GM18873 (cell line): ENCODE results near the gene GALNT13.

Source experiments
- ATAC-seq: cut with Tn5 transposase; IDR thresholded peaks from one replicate; pipeline ENCODE4 v1.9.1; 2021; ENCODE audit warnings: mild to moderate bottlenecking, moderate library complexity, moderate number of reproducible peaks; ENCODE audit not compliant: unreplicated experiment, low FRiP score

The GALNT13 gene

GRCh38 chr2:154203206-154203605 lies 331.5 kb downstream of the GALNT13 start:
- ATAC-seq = no peak

DNA sequence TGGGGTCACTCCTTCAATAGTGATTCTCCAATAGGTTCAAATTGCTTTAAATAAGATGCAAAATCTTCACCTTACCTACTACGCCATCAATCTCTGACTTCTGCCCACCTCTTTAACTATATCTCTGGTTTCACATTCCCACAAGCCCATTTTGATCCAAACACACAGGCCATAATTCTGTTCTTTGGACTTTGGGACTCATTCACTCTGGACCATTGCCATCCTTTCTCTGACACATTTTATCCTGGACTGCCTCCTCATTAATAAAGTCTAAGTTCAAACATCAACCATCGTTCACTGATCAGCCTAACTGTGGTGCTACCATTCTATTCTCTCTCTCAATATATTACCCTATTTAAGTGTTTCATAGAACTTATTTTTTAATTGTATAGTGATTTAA lies 332.2 kb downstream of the GALNT13 start:
- ATAC-seq = no peak

DNA sequence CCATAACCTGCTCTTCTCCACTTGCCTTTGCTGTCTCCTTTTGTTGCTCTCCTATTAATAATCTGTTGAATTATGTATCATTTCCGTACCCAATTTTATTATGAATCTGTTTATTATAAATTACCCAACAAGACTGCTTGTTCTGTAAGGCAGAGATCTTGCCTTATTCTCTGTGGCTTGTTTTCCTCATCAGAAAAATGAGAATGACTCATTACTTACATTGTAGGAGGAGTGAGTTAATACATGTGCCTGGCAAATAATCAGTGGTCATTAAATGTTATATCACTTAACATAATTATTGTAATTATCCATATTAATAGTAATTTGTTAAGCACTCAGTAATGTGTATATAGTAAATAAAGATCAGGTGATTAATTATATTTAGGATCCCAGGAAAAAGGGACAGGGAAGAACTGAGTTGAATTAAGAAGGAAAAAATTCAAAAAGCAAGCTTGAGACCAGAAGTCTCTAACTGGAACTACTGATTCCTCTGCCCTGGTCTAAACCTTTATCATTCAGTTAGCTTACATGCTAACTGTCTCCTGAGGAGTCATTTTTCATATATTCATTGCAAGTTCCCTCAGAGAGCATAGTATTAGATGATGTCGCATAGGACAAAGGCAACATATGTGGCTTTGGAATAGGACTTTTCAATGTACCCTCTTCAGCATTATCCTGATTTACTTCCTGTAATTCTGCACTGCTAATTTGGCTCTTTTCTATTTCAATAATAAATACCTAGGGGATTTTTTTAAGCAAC lies 335.7 kb downstream of the GALNT13 start:
- ATAC-seq = no peak

GRCh38 chr2:154223726-154224125 lies 352.0 kb downstream of the GALNT13 start:
- no peak for ATAC-seq

DNA sequence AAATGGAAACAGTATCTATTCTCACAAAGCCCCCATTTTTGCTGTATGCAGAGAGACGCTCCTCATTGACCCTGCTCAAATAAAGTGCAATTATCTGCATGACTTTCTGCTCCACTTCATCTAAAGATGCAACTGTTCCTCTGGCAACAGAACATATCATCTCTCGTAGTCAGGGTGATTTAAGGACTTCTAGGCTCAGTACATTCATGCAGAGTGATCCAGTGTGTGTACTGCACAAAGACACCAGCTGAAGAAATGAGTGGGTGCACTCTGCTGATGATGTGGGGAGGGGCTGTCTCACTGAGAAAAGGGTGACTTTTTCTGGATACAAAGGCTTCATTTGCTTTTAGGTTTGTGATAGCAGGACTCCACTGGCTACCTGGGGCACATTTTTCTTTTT lies 355.2 kb downstream of the GALNT13 start:
- ATAC-seq = no peak

GRCh38 chr2:154228566-154229280 lies 357.0 kb downstream of the GALNT13 start:
- no peak for ATAC-seq

DNA sequence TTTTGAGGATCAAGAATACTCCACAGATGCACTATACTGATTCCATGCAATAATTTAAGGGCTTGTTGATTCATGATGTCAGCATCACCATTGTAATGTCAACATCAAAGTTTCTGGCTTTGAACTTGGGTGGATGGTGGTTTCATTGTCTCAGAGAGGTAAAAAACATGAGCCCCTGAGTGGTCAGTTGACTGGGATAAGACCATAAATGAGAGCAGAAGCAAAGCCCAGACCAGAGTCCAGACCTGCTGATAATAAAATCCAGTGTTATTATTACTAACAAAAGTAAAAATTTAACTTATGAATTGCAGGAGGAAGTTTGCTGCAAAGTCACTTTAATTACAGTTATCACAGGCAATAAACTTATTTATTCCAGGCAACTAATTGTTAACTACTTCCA lies 358.2 kb downstream of the GALNT13 start:
- no peak for ATAC-seq

- no peak for ATAC-seq
Measured at GRCh38 chr2:154231021-154231420, 359.3 kb downstream of the GALNT13 start.

DNA sequence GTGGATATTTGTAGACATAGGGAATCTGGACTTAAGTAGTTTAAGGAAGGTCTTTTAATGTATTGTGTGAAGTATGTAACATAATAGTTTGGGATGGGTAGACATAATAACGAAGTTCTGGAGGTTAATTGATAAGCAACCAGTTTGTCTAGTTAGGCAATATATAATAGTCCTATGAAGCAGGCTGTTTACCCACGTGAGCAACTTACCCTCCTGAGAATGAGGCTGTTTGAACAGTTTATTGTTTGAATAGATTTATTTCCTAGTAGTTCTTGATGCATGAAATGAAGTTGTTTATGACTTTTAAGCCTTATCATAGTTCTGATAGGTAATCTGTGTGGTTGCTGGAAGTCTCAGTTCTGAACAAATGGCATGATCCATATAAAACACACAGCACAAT lies 361.5 kb downstream of the GALNT13 start:
- ATAC-seq = no peak

DNA sequence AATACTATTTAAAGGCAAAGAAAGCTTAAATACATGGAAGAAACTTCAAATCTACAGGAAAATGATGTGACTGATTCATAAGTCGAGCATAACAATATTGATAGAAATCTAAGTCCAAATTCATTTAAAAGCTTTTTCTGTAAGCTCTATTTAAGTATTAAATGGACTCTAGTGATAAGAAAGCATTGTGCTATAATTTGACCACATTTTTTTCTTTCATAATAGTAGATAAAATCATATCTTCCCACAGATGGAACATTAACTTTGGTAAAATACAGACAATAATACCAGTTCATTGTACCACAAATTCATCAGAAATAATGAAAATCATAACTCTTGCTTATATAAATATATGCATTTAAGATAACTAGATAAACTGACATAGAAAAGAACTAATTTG lies 366.5 kb downstream of the GALNT13 start:
- ATAC-seq = no peak

- no peak for ATAC-seq
Measured at GRCh38 chr2:154240316-154240715, 368.6 kb downstream of the GALNT13 start.

DNA sequence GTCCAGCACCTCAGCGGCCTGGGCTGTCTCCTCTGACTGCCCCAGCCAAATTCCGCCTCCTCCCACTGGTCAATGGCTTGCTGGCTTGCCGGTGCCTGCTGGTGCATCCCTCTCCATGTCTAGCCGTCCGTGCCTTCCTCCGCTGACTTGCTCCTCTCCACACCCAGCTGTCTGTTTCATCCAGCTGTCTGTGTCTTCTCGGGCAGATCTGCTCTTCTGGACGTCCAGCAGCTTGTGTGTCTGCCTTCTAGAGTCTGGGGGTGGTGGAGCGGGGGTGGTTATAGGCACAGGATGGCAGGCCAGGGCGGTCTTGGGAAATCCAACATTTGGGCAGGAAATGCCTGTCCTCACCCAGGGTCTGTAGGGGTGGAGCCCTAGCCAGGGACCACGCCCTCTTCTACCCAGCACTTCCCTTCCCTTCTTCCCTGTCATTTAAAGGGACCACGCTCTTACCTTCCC lies 369.2 kb downstream of the GALNT13 start:
- ATAC-seq = no peak

DNA sequence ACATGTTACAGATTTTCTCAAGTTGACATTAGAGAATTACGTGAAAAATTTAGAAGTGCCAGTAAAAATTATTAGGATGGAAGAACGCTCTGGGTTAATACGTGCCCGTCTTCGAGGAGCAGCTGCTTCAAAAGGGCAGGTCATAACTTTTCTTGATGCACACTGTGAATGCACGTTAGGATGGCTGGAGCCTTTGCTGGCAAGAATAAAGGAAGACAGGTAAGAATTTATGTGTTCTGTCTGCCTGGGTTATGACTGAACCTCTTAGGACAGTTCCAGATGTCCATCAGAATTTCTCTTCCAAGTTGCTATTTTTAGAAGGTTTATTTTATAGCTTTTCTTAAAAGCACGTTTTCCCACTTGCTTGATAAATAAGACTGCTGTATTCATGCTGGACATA lies 371.0 kb downstream of the GALNT13 start:
- no peak for ATAC-seq

- no peak for ATAC-seq
Measured at GRCh38 chr2:154243685-154244084, 372.0 kb downstream of the GALNT13 start.

GRCh38 chr2:154244932-154245331 lies 373.2 kb downstream of the GALNT13 start:
- no peak for ATAC-seq

- no peak for ATAC-seq
Measured at GRCh38 chr2:154247503-154247902, 375.8 kb downstream of the GALNT13 start.

DNA sequence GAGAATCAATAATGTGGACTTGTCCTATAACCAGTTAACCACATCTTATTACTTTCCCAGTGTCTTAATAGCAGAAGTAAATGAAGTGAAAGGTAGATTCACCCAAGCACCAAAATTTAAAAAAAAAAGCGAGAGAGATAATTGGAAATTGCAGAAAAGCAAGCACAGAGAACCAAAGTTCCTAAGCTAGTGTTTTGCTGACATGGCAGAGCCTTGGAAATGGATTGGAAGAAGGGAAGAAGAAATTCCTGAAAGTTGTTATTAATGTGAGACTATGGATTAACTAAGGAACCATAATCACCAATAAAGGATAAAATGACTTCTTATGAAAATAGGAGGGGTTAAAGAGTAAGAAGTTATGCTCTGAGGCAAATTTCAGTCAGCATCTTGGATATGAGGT lies 384.4 kb downstream of the GALNT13 start:
- no peak for ATAC-seq

DNA sequence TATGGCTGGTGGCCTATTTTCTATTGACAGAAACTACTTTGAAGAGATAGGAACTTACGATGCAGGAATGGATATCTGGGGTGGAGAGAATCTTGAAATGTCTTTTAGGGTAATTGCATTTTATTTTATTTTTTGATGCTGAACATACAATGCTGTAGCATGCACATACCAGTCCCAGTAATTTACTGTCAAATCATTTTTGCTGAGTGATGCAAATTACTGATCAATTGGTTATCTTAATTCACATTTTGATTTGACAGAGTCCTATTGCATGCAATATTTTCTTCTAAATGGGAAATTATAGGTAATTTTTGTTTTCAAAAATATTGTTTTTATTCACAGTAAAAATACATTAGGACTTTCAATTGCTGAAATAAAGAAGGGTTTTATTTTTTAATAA lies 387.3 kb downstream of the GALNT13 start:
- ATAC-seq = no peak

- no peak for ATAC-seq
Measured at GRCh38 chr2:154261473-154262027, 389.8 kb downstream of the GALNT13 start.

DNA sequence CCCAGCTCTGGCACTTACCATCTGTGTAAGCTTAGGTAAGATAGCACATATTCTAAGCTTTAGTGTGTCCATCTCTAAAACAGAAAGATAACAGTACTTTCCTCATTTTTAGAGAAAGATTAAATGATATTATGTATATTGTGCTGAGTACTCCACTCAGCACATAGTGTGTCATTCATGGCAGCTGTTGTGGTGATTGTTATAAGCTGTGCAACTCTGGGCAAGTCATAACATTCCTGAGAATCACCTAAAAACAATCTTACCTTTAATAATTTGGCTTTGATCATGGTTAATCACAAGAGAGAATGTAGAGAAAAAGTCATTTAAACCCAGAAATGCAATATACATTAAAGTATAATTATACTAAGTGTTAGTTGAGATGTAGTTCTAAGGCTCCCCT lies 391.5 kb downstream of the GALNT13 start:
- ATAC-seq = no peak

GRCh38 chr2:154264024-154264423 lies 392.3 kb downstream of the GALNT13 start:
- ATAC-seq = no peak

- ATAC-seq = no peak
Measured at GRCh38 chr2:154267983-154268382, 396.3 kb downstream of the GALNT13 start.
